ACC112 (cell line): ENCODE results near the gene ABCC6.

Experiments used
- H2AFZ ChIP-seq: fragments of 200-600 bp; sonication (generic); one replicate; pipeline ENCODE4 v1.6.0; 2017; ENCODE audit warnings: antibody characterized with exemption, low read length; ENCODE audit not compliant: unreplicated experiment
- H3K27ac ChIP-seq: fragments of 200-600 bp; sonication (generic); 2 replicates; pipeline ENCODE4 v1.5.1; 2014; ENCODE audit warnings: low read depth, mild to moderate bottlenecking, antibody characterized with exemption, low read length, moderate library complexity
- H3K27me3 ChIP-seq: fragments of 200-600 bp; sonication (generic); 2 replicates; pipeline ENCODE4 v1.6.1; 2014; ENCODE audit warnings: mild to moderate bottlenecking, antibody characterized with exemption, low read length, moderate library complexity, mixed read lengths; ENCODE audit not compliant: insufficient read depth
- H3K36me3 ChIP-seq: fragments of 200-600 bp; sonication (generic); 2 replicates; pipeline ENCODE4 v1.6.1; 2016; ENCODE audit warnings: mild to moderate bottlenecking, antibody characterized with exemption, low read length, moderate library complexity, mixed read lengths; ENCODE audit not compliant: insufficient read depth
- H3K4me1 ChIP-seq: fragments of 200-600 bp; sonication (generic); one replicate; pipeline ENCODE4 v1.6.1; 2016; ENCODE audit warnings: low read length, mixed read lengths; ENCODE audit not compliant: insufficient read depth, unreplicated experiment, control insufficient read depth
- H3K4me3 ChIP-seq: fragments of 200-600 bp; sonication (generic); 2 replicates; pipeline ENCODE4 v1.5.1; 2014; ENCODE audit warnings: mild to moderate bottlenecking, low read depth, low read length
- H3K79me2 ChIP-seq: fragments of 200-600 bp; sonication (generic); one replicate; pipeline ENCODE4 v1.6.0; 2016; ENCODE audit warnings: low read length; ENCODE audit not compliant: control insufficient read depth, unreplicated experiment, insufficient read depth

Gene ABCC6

GRCh38 chr16:16131659-16132058 is 91.6 kb downstream of the ABCC6 start:
- Histone ChIP-seq H3K4me3 (no peak overlapping the region), H3K36me3 (peaks cover 20% of the 10 kb centered on the region; the same call in 1 of the 2 replicates), H2AFZ (no peak overlapping the region), H3K4me1 (no peaks in the 10 kb centered on the region), H3K27me3 (no peaks in the 10 kb centered on the region), H3K27ac (no peak overlapping the region), H3K79me2 (peaks cover 3% of the 10 kb centered on the region)

- Histone ChIP-seq H3K4me1 (no peaks in the 10 kb centered on the region), H2AFZ (no peak overlapping the region), H3K4me3 (no peak overlapping the region), H3K27me3 (no peaks in the 10 kb centered on the region), H3K36me3 (peaks cover 16% of the 10 kb centered on the region; the same call in 1 of the 2 replicates), H3K79me2 (no peaks in the 10 kb centered on the region), H3K27ac (no peak overlapping the region)
Measured at GRCh38 chr16:16131204-16131603, 92.1 kb downstream of the ABCC6 start.

GRCh38 chr16:16127469-16128116 is 95.7 kb downstream of the ABCC6 start:
- Histone ChIP-seq H3K79me2 (no peaks in the 10 kb centered on the region), H3K27me3 (no peaks in the 10 kb centered on the region), H3K4me3 (no peak overlapping the region), H3K4me1 (no peaks in the 10 kb centered on the region), H3K27ac (no peak overlapping the region), H2AFZ (no peak overlapping the region), H3K36me3 (peaks cover 30% of the 10 kb centered on the region)

- Histone ChIP-seq H3K27me3 (no peaks in the 10 kb centered on the region), H3K4me1 (no peaks in the 10 kb centered on the region), H2AFZ (no peak overlapping the region), H3K79me2 (no peaks in the 10 kb centered on the region), H3K36me3 (peaks cover 37% of the 10 kb centered on the region), H3K27ac (no peak overlapping the region), H3K4me3 (no peak overlapping the region)
Measured at GRCh38 chr16:16126896-16127295, 96.4 kb downstream of the ABCC6 start.

GRCh38 chr16:16124974-16125373 is 98.3 kb downstream of the ABCC6 start:
- Histone ChIP-seq H3K27ac (no peak overlapping the region), H3K36me3 (peaks cover 54% of the 10 kb centered on the region), H3K4me1 (no peaks in the 10 kb centered on the region), H3K4me3 (no peak overlapping the region), H3K79me2 (peaks cover 3% of the 10 kb centered on the region), H2AFZ (no peak overlapping the region), H3K27me3 (no peaks in the 10 kb centered on the region)

GRCh38 chr16:16124438-16124837 is 98.9 kb downstream of the ABCC6 start:
- Histone ChIP-seq H3K27ac (no peak overlapping the region), H3K79me2 (peaks cover 3% of the 10 kb centered on the region), H2AFZ (no peak overlapping the region), H3K4me3 (no peak overlapping the region), H3K36me3 (peaks cover 58% of the 10 kb centered on the region), H3K27me3 (no peaks in the 10 kb centered on the region), H3K4me1 (no peaks in the 10 kb centered on the region)

- H3K27ac ChIP-seq = no peak overlapping the region
- peaks cover 74% of the 10 kb centered on the region for H3K36me3 ChIP-seq
Measured at GRCh38 chr16:16122264-16122663, 101.0 kb downstream of the ABCC6 start.

GRCh38 chr16:16121185-16121727 is 102.0 kb downstream of the ABCC6 start:
- peaks cover 83% of the 10 kb centered on the region for H3K36me3 ChIP-seq
- H2AFZ ChIP-seq = no peak overlapping the region
- H3K27ac ChIP-seq = no peak overlapping the region
- H3K79me2 ChIP-seq = peaks cover 3% of the 10 kb centered on the region
- no peaks in the 10 kb centered on the region for H3K27me3 ChIP-seq
- no peaks in the 10 kb centered on the region for H3K4me1 ChIP-seq
- H3K4me3 ChIP-seq = no peak overlapping the region

More at GRCh38 chr16:16122264-16122663, 101.0 kb downstream of the ABCC6 start:
- Histone ChIP-seq H3K79me2 (peaks cover 3% of the 10 kb centered on the region), H3K4me3 (no peak overlapping the region), H3K27me3 (no peaks in the 10 kb centered on the region), H3K4me1 (no peaks in the 10 kb centered on the region), H2AFZ (no peak overlapping the region)

- H3K4me3 ChIP-seq = no peak overlapping the region
- H3K27me3 ChIP-seq = no peaks in the 10 kb centered on the region
- H2AFZ ChIP-seq = no peak overlapping the region
- H3K27ac ChIP-seq = no peak overlapping the region
- H3K79me2 ChIP-seq = peaks cover 3% of the 10 kb centered on the region
- peaks cover 87% of the 10 kb centered on the region for H3K36me3 ChIP-seq
- H3K4me1 ChIP-seq = no peaks in the 10 kb centered on the region
Measured at GRCh38 chr16:16120382-16121184, 102.7 kb downstream of the ABCC6 start.

- Histone ChIP-seq H3K79me2 (peaks cover 3% of the 10 kb centered on the region), H3K4me3 (no peak overlapping the region), H3K4me1 (no peaks in the 10 kb centered on the region), H2AFZ (no peak overlapping the region), H3K27ac (no peak overlapping the region), H3K27me3 (no peaks in the 10 kb centered on the region), H3K36me3 (peaks cover 85% of the 10 kb centered on the region)
Measured at GRCh38 chr16:16120044-16120381, 103.3 kb downstream of the ABCC6 start.

GRCh38 chr16:16118337-16118736 is 105.0 kb downstream of the ABCC6 start:
- peaks cover 78% of the 10 kb centered on the region for H3K36me3 ChIP-seq
- no peak overlapping the region for H3K27ac ChIP-seq
- H2AFZ ChIP-seq = no peak overlapping the region
- H3K79me2 ChIP-seq = peaks cover 3% of the 10 kb centered on the region
- no peaks in the 10 kb centered on the region for H3K27me3 ChIP-seq
- H3K4me1 ChIP-seq = no peaks in the 10 kb centered on the region
- no peak overlapping the region for H3K4me3 ChIP-seq
